Measurements from ENCODE around the gene PITPNB. TPM values are rescaled to one million over a fixed set of nuclear protein-coding genes. Genes with fewer than 3 reads are reported as not detected.

The PITPNB gene
- total RNA-seq, 1 experiment from 2014 or later, result 135 TPM

- Histone ChIP-seq H3K36me3 (ENCODE audit: insufficient read depth, low read length, poor library complexity, severe bottlenecking) (no peaks in the 10 kb centered on the region), H3K4me3 (ENCODE audit: low read depth, low read length, poor library complexity, severe bottlenecking) (no peak overlapping the region), H3K4me1 (ENCODE audit: insufficient read depth, low read length, poor library complexity, severe bottlenecking) (peaks cover 32% of the 10 kb centered on the region), H3K9me3 (ENCODE audit: low read depth, low read length, poor library complexity, severe bottlenecking) (peaks cover 4% of the 10 kb centered on the region), H3K27me3 (replicated peaks; ENCODE audit: insufficient read depth, low read depth, low read length, poor library complexity) (no peaks in the 10 kb centered on the region), H3K27ac (ENCODE audit: low read depth, low read length, poor library complexity, severe bottlenecking) (peak overlapping the region; percentile 80)
- intact Hi-C loops (cut with micrococcal nuclease; ENCODE audit: unreplicated experiment), result no loop called here
- TF ChIP-seq CTCF (conservative IDR thresholded peaks at IDR 0.05; ENCODE audit: low read depth, low read length) (no peak), EZH2 (IDR thresholded peaks at IDR 0.05; ENCODE audit: borderline replicate concordance, low read depth, low read length, poor library complexity, severe bottlenecking) (no peak)
- ChIA-PET CTCF (no interaction called here), POLR2A (ENCODE audit: low non-redundant PET) (no interaction called here)
- DNase-seq (ENCODE audit: low spot score), result peak; percentile 90
- no TSS peak for BruUV-seq (replicated peaks)
Measured at GRCh38 chr22:27842669-27843431, 76.2 kb downstream of the PITPNB start.

GRCh38 chr22:27842201-27842600 is 76.9 kb downstream of the PITPNB start:
- CTCF ChIA-PET, result no interaction called here
- intact Hi-C loops (cut with micrococcal nuclease; ENCODE audit: unreplicated experiment), result no loop called here
- no TSS peak for BruUV-seq (replicated peaks)

GRCh38 chr22:27840436-27840835 is 78.6 kb downstream of the PITPNB start:
- TF ChIP-seq CTCF (conservative IDR thresholded peaks at IDR 0.05; ENCODE audit: low read depth, low read length) (no peak), EZH2 (IDR thresholded peaks at IDR 0.05; ENCODE audit: borderline replicate concordance, low read depth, low read length, poor library complexity, severe bottlenecking) (no peak)
- Histone ChIP-seq H3K4me1 (ENCODE audit: insufficient read depth, low read length, poor library complexity, severe bottlenecking) (peaks cover 43% of the 10 kb centered on the region), H3K36me3 (ENCODE audit: insufficient read depth, low read length, poor library complexity, severe bottlenecking) (no peaks in the 10 kb centered on the region), H3K4me3 (ENCODE audit: low read depth, low read length, poor library complexity, severe bottlenecking) (no peak overlapping the region), H3K27ac (ENCODE audit: low read depth, low read length, poor library complexity, severe bottlenecking) (no peak overlapping the region), H3K27me3 (replicated peaks; ENCODE audit: insufficient read depth, low read depth, low read length, poor library complexity) (no peaks in the 10 kb centered on the region), H3K9me3 (ENCODE audit: low read depth, low read length, poor library complexity, severe bottlenecking) (peaks cover 9% of the 10 kb centered on the region)
- no TSS peak for BruUV-seq (replicated peaks)
- POLR2A ChIA-PET (ENCODE audit: low non-redundant PET), result interaction anchor here (0.5 to 0.6 kb wide), 3 partner anchors 12 to 1084 kb away, joined by 3 to 4 read pairs (median 4); no protein-coding TSS in a partner anchor
- intact Hi-C loops (cut with micrococcal nuclease; ENCODE audit: unreplicated experiment), result no loop called here
- no peak for DNase-seq (ENCODE audit: low spot score)
- CTCF ChIA-PET, result no interaction called here

More at GRCh38 chr22:27842201-27842600, 76.9 kb downstream of the PITPNB start:
- no peaks in the 10 kb centered on the region for H3K27me3 ChIP-seq (replicated peaks; ENCODE audit: insufficient read depth, low read depth, low read length, poor library complexity)
- peaks cover 32% of the 10 kb centered on the region for H3K4me1 ChIP-seq (ENCODE audit: insufficient read depth, low read length, poor library complexity, severe bottlenecking)
- peaks cover 9% of the 10 kb centered on the region for H3K9me3 ChIP-seq (ENCODE audit: low read depth, low read length, poor library complexity, severe bottlenecking)
- no peaks in the 10 kb centered on the region for H3K36me3 ChIP-seq (ENCODE audit: insufficient read depth, low read length, poor library complexity, severe bottlenecking)
- POLR2A ChIA-PET (ENCODE audit: low non-redundant PET), result no interaction called here
- DNase-seq (ENCODE audit: low spot score), result no peak
- no peak for TF ChIP-seq CTCF (conservative IDR thresholded peaks at IDR 0.05; ENCODE audit: low read depth, low read length)
- no peak for TF ChIP-seq EZH2 (IDR thresholded peaks at IDR 0.05; ENCODE audit: borderline replicate concordance, low read depth, low read length, poor library complexity, severe bottlenecking)
- H3K4me3 ChIP-seq (ENCODE audit: low read depth, low read length, poor library complexity, severe bottlenecking), result no peak overlapping the region
- H3K27ac ChIP-seq (ENCODE audit: low read depth, low read length, poor library complexity, severe bottlenecking), result peak overlapping the region; percentile 80
